HEK293T (cell line): ENCODE results near the gene PEMT.

Source experiments
- BHLHE40 ChIP-seq: fragments of 450-650 bp; IDR thresholded peaks from 2 replicates; pipeline ENCODE4 v1.6.1; 2016; ENCODE audit warnings: mild to moderate bottlenecking, moderate library complexity, borderline replicate concordance
- CTBP1 ChIP-seq: fragments of 450-650 bp; IDR thresholded peaks from 2 replicates; pipeline ENCODE4 v1.6.1; 2016; ENCODE audit warnings: borderline replicate concordance
- ELF4 ChIP-seq: fragments of 450-650 bp; IDR thresholded peaks from 2 replicates; pipeline ENCODE4 v1.6.1; 2017; ENCODE audit warnings: antibody characterized with exemption
- FOXA1 ChIP-seq: fragments of 450-650 bp; IDR thresholded peaks from 2 replicates; pipeline ENCODE4 v1.6.1; 2016; ENCODE audit warnings: mild to moderate bottlenecking
- FOXK2 ChIP-seq: fragments of 450-650 bp; IDR thresholded peaks from 2 replicates; pipeline ENCODE4 v1.6.1; 2016; ENCODE audit warnings: mild to moderate bottlenecking
- FOXM1 ChIP-seq: fragments of 450-650 bp; IDR thresholded peaks from 2 replicates; pipeline ENCODE4 v1.6.1; 2017; ENCODE audit warnings: mild to moderate bottlenecking, borderline replicate concordance
- HDGF ChIP-seq: fragments of 450-650 bp; IDR thresholded peaks from 2 replicates; pipeline ENCODE4 v1.6.1; 2017; ENCODE audit warnings: antibody characterized with exemption, borderline replicate concordance
- NFRKB ChIP-seq: fragments of 450-650 bp; IDR thresholded peaks from 2 replicates; pipeline ENCODE4 v1.6.1; 2016; ENCODE audit warnings: mild to moderate bottlenecking, moderate library complexity
- SP1 ChIP-seq: fragments of 450-650 bp; IDR thresholded peaks from 2 replicates; pipeline ENCODE4 v1.6.1; 2017
- SUZ12 ChIP-seq: fragments of 450-650 bp; IDR thresholded peaks from 2 replicates; pipeline ENCODE4 v1.6.1; 2016; ENCODE audit warnings: mild to moderate bottlenecking
- TF ChIP-seq, protein P1 (sequence below): fragments of 450-650 bp; IDR thresholded peaks from 2 replicates; pipeline ENCODE4 v1.6.1; 2016

GRCh38 chr17:17581509-17581908 is 10.0 kb downstream of the PEMT start:
- no peak for TF ChIP-seq FOXA1
- no peak for TF ChIP-seq SUZ12
- TF ChIP-seq, protein P1, sequence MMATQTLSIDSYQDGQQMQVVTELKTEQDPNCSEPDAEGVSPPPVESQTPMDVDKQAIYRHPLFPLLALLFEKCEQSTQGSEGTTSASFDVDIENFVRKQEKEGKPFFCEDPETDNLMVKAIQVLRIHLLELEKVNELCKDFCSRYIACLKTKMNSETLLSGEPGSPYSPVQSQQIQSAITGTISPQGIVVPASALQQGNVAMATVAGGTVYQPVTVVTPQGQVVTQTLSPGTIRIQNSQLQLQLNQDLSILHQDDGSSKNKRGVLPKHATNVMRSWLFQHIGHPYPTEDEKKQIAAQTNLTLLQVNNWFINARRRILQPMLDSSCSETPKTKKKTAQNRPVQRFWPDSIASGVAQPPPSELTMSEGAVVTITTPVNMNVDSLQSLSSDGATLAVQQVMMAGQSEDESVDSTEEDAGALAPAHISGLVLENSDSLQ, result no peak
- TF ChIP-seq ELF4, result no peak
- TF ChIP-seq BHLHE40, result no peak
- no peak for TF ChIP-seq FOXM1
- TF ChIP-seq FOXK2, result no peak
- TF ChIP-seq CTBP1, result no peak
- TF ChIP-seq NFRKB, result no peak
- TF ChIP-seq SP1, result no peak
- TF ChIP-seq HDGF, result no peak
